RWPE2 (cell line): Measurements from ENCODE around the gene KCNC1.

Source experiments
- ATAC-seq: fragments of 200-7000 bp; cut with Tn5 transposase; 3 replicates; pipeline ENCODE4 v1.9.1; 2021; ENCODE audit warnings: low read depth
- DNase-seq: peaks from one replicate; pipeline ENCODE4 v3.0.0-alpha.2; 2020; ENCODE audit warnings: low spot score
- H3K27ac ChIP-seq: fragments of 450-650 bp; 2 replicates; pipeline ENCODE4 v1.5.1; 2017; ENCODE audit warnings: mild to moderate bottlenecking; ENCODE audit not compliant: poor library complexity, severe bottlenecking
- H3K27me3 ChIP-seq: fragments of 250-450 bp; sonication (Bioruptor Pico); 2 replicates; pipeline ENCODE4 v1.5.1; 2021; ENCODE audit warnings: mild to moderate bottlenecking, moderate library complexity; ENCODE audit not compliant: insufficient read depth, poor library complexity, severe bottlenecking
- H3K36me3 ChIP-seq: fragments of 250-450 bp; sonication (Bioruptor Pico); 2 replicates; pipeline ENCODE4 v1.5.1; 2020; ENCODE audit warnings: low read depth, mild to moderate bottlenecking, moderate library complexity
- H3K4me1 ChIP-seq: fragments of 250-450 bp; sonication (Bioruptor Pico); 2 replicates; pipeline ENCODE4 v1.5.1; 2021; ENCODE audit warnings: mild to moderate bottlenecking, moderate library complexity; ENCODE audit not compliant: insufficient read depth, poor library complexity, severe bottlenecking
- H3K4me3 ChIP-seq: fragments of 250-450 bp; sonication (Bioruptor Pico); 2 replicates; pipeline ENCODE4 v1.5.1; 2021; ENCODE audit warnings: mild to moderate bottlenecking, moderate library complexity; ENCODE audit not compliant: severe bottlenecking
- H3K9me3 ChIP-seq: fragments of 250-450 bp; sonication (Bioruptor Pico); 2 replicates; pipeline ENCODE4 v1.5.1; 2021; ENCODE audit warnings: mild to moderate bottlenecking, moderate library complexity; ENCODE audit not compliant: severe bottlenecking
- TF ChIP-seq, protein P1 (sequence below): fragments of 450-650 bp; IDR thresholded peaks from one replicate; pipeline ENCODE4 v1.5.1; 2017; ENCODE audit warnings: mild to moderate bottlenecking, moderate library complexity; ENCODE audit not compliant: poor library complexity, severe bottlenecking

KCNC1 gene

DNA sequence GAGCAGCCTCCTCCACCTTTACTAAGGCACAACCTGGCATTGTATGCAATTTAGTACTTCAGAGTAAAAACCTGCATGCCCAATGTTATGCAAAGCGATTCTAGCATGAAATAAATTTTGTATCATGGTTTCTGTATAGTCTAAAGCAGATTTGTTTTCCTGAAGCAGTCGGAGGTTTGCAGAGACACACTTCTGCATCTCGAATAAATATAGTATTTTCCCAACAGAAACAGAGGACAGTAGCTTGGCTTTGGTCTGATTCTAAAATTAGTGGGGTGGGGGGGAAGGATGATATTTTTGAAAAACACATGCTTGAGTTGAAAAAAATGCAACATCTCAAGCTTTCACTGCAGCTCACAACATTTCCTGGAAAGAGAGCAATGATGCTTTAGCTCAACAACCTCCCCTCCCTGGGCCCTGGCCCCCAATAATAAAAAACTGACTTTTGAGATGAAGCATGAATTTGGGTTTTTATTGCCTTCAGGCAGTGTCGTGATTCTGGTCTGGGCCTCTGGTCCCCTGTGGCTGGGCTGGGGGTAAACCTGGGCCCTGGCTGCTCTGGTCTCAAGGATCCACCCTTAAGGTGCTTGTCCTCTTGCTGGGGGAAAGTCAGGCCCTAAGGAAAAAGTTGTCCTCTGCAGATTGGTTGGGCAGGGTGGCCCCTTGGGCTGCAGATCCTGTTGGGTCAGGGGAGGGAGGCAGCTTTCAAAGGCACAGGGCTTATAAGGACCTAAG lies 48.2 kb downstream of the KCNC1 start:
- ATAC-seq, result no peak
- H3K27ac ChIP-seq, result no peak overlapping the region

GRCh38 chr11:17783878-17784277 lies 49.3 kb downstream of the KCNC1 start:
- Histone ChIP-seq H3K36me3 (no peaks in the 10 kb centered on the region), H3K4me1 (peaks cover 11% of the 10 kb centered on the region), H3K27ac (no peak overlapping the region), H3K4me3 (no peak overlapping the region), H3K9me3 (no peaks in the 10 kb centered on the region), H3K27me3 (no peaks in the 10 kb centered on the region)
- ATAC-seq (no peak), DNase-seq (no peak)
- TF ChIP-seq, protein P1, sequence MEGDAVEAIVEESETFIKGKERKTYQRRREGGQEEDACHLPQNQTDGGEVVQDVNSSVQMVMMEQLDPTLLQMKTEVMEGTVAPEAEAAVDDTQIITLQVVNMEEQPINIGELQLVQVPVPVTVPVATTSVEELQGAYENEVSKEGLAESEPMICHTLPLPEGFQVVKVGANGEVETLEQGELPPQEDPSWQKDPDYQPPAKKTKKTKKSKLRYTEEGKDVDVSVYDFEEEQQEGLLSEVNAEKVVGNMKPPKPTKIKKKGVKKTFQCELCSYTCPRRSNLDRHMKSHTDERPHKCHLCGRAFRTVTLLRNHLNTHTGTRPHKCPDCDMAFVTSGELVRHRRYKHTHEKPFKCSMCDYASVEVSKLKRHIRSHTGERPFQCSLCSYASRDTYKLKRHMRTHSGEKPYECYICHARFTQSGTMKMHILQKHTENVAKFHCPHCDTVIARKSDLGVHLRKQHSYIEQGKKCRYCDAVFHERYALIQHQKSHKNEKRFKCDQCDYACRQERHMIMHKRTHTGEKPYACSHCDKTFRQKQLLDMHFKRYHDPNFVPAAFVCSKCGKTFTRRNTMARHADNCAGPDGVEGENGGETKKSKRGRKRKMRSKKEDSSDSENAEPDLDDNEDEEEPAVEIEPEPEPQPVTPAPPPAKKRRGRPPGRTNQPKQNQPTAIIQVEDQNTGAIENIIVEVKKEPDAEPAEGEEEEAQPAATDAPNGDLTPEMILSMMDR, result no peak

More for the DNA sequence above, 48.2 kb downstream of the KCNC1 start:
- H3K36me3 ChIP-seq, result no peaks in the 10 kb centered on the region
- H3K4me3 ChIP-seq, result no peak overlapping the region
- TF ChIP-seq, protein P1, result no peak
- no peaks in the 10 kb centered on the region for H3K9me3 ChIP-seq
- DNase-seq, result no peak
- H3K27me3 ChIP-seq, result no peaks in the 10 kb centered on the region
- peaks cover 11% of the 10 kb centered on the region for H3K4me1 ChIP-seq

DNA sequence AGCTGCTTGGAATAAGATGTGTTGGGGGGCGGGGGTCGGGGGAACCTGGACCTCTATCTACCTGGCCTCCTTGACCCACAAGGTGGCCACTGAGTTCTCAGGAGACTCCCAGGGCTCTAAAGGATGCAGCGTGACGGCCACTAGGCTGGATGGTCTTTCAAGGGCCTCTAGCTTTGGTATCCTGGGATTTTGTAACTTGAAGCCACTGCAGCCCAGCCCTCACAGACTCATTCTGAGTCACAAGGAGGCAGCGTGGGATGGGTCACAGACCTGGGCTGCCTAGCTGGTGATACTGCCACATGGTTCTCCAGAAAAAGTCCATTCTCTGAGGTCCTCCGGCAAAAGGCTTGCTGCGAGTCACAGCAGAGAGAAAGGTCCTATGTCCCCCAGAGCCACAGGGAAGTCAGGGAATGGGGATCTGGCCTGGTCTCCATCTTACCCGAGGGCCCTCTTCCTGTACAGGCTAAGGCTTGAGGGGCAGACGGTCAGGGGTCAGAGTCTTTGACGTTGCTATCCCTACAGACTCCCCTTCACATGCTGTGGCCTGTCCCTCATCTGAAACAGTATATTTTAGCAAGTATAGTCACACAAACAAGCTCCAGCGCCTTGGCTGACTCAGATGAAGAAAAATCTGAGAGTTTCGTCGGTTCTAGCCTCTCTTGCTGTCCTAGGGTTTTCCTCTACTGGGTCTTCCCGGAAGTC lies 52.4 kb downstream of the KCNC1 start:
- Histone ChIP-seq H3K27ac (peak overlapping the region; percentile 30), H3K4me3 (no peak overlapping the region), H3K9me3 (no peaks in the 10 kb centered on the region), H3K4me1 (peaks cover 21% of the 10 kb centered on the region), H3K27me3 (no peaks in the 10 kb centered on the region), H3K36me3 (no peaks in the 10 kb centered on the region)
- TF ChIP-seq, protein P1, result no peak
- DNase-seq, result no peak
- ATAC-seq, result peak; percentile 96

GRCh38 chr11:17788084-17788483 lies 53.5 kb downstream of the KCNC1 start:
- Histone ChIP-seq H3K27ac (no peak overlapping the region), H3K4me1 (peaks cover 21% of the 10 kb centered on the region), H3K9me3 (no peaks in the 10 kb centered on the region), H3K4me3 (no peak overlapping the region), H3K27me3 (no peaks in the 10 kb centered on the region), H3K36me3 (no peaks in the 10 kb centered on the region)
- DNase-seq (no peak), ATAC-seq (no peak)
- TF ChIP-seq, protein P1, result no peak

DNA sequence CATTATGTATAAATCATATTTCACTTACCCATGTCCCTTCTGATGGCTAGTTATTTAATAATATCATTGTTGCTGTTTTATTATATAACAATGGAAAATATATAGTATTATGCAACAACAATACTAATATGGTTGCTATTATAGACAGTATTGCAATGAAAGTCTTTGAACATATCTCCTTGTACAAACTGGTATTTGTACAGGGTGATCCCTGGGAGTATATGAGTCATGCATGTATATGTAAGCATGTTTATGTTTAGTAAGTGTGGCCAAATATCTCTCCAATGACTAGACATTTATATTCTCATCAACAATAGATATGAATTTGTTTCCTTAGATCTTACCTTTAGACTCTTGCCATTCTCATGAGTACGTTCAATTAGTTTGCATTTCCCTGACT lies 55.9 kb downstream of the KCNC1 start:
- peaks cover 21% of the 10 kb centered on the region for H3K4me1 ChIP-seq
- H3K27ac ChIP-seq, result no peak overlapping the region
- no peak for DNase-seq
- no peaks in the 10 kb centered on the region for H3K9me3 ChIP-seq
- H3K27me3 ChIP-seq, result no peaks in the 10 kb centered on the region
- ATAC-seq, result peak; percentile 77
- H3K36me3 ChIP-seq, result no peaks in the 10 kb centered on the region
- no peak overlapping the region for H3K4me3 ChIP-seq
- TF ChIP-seq, protein P1, result no peak
